ENCODE results near the gene SYNCRIP.
"Not testable (repeated sequence)": the region's sequence is repeated elsewhere in the genome, so short reads cannot be mapped to it uniquely, and the experiment has no call there.

Gene SYNCRIP

GRCh38 chr6:85642774-85643536 is at the start of gene SYNCRIP:
TSS of gene SYNCRIP (minus strand) at chr6:85642886. CDS start at chr6:85641439, 1,447 bp downstream.
- peak; percentile 97 to 98 for DNase-seq

GRCh38 chr6:85691478-85691877 is 48.8 kb upstream of the SYNCRIP start:
- DNase-seq: no peak

DNA sequence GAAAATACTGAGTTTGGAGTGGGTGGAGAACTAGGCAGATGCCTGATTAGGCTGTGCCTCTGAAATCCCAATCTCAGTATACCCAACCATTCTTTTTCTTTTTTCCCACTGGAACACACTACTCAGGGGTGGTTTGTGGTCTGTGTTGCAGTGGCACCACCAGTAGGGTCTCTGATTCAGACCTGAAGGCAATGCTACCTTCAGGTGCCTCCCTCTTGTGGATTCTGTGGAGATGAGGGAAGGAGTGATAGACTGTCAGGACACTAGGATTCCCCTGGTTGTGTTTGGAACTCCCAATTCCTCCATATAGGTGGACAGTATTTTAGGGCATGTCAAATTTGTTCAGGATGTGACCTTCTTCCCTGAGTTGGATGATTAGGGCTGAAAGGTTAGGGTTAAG is 47.4 kb upstream of the SYNCRIP start:
- no peak for DNase-seq

GRCh38 chr6:85685713-85686112 is 43.0 kb upstream of the SYNCRIP start:
- DNase-seq: no peak

GRCh38 chr6:85684809-85685171 is 42.1 kb upstream of the SYNCRIP start:
- no peak for DNase-seq

GRCh38 chr6:85684133-85684808 is 41.6 kb upstream of the SYNCRIP start:
- no peak for DNase-seq

DNA sequence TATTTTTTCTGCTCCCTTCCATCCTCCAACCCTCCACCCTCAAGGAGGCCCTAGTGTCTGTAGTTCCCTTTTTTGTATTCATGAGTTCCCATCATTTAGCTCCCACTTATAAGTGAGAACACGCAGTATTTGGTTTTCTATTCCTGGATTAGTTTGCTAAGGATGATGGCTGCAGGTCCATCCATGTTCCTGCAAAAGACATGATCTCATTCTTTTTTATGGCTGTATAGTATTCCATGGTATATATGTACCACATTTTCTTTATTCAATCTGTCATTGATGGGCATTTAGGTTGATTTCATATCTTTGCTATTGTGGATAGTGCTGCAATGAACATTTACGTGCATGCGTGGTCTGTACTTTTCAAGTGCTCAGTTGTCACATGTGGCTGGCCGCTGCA is 39.2 kb upstream of the SYNCRIP start:
- not testable (repeated sequence) for DNase-seq

DNA sequence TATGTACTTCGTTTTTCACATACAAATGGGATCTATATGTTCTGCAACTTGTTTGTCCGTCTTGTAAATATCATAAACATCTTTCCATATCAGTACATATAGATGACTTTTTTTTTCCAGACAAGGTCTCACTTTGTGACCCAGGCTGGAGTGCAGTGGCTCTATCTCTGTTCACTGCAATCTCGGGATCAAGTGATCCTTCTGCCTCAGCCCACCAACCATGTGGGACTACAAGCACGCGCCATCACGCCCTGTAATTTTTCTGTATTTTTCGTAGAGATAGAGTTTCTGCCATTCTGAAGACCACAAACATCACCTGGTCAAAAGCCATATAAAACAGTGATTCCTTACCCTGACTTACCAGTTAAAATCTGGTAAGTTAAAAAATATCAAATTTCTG is 37.7 kb upstream of the SYNCRIP start:
- no peak for DNase-seq

DNA sequence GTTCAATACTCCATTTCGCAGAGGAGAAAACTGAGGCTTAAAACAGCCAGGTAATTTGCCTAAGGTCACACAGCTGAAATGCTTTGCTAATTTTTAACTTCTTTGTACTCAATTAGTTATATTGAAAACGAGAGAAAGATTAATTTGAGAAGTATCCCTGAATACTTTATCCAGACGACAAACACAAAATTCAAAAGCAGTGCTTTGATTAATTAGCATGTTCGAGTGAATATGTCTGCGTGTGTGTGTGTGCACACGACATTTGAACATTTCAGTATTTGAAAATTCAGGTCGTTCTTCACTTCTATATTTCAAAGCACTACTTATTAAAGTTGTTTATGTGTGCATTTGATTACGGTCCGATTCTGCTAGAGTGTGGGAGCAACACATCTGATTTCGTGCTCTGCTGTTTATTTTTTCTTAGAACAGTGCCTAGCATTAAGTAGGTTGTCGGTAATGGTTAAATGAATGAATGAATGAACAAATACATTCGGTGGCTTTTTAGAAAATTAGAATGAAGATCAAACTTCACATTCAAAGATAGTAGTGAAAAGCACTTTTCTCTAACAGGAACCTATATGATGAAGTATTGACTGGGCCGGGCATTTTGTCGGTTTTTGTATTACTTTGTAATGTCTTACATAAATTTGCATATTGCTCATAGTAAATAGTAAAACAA is 36.9 kb upstream of the SYNCRIP start:
- DNase-seq: no peak

DNA sequence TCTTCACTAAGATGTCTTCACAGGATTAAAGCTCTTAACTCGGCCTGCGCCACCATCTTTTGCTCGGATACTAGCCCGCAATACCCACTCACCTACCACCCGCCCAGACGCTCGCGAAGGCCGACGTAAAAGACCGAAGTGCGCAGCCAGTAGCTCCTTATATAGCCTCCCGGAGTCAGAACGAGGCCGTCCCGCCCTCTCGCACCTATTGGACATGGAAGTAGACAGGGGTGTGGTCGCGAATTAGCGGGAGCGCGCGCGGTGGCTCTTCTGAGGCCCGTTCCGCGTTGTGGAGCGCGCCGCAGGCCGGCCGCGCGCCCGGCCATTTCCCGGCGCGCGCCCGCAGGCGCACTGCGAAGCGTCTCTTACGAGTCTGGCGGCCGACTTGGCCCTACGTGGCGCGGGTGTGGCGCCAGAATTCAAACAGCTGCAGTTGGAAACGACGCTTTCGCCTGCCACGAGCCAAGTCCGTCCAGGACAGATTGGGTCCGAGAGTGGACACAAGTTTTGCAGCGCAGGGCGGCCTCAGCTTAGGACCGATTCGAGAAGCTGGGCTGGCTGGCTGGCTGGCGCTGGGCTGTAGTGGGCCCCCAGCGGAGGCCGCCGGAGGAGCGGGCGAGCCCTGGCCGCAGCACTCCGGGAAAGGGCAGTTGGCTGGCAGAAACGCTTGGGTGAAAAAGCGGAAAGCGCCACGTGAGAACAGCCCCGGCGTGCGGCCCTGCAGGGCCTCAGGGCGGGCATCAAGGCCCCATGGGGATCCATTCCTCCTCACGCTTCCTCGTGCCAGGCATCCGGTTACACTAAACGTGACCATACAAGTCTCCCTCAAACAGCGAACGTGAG is 36.1 kb upstream of the SYNCRIP start:
- peak; percentile 98 for DNase-seq

DNA sequence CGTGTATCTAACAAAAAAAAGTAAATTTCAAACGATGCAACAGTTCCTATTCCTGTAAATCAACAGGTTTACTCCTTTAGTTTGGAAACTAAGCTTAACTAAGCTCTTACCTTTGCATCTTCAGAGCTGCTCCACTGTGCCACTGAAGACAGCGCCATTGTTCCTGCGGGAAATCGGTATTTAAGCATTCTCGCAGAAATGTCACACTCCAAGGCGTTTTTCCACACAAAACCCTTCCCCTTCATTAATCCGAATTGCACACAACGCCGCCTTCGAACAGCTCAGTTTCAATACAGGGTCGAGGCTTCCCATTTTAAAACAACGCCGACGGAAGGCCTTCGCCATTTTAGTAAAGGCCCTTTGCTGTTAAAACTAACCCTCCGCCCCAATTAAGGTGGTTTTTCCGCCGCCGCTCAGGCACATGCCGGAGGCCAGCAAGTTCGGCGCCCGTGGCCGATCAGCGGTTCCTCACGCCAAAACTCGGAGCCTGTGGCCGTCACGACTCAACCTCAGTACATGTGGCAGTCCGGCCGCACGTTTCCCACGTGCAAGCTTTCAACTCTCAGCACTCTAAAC is 35.4 kb upstream of the SYNCRIP start:
- DNase-seq: no peak

DNA sequence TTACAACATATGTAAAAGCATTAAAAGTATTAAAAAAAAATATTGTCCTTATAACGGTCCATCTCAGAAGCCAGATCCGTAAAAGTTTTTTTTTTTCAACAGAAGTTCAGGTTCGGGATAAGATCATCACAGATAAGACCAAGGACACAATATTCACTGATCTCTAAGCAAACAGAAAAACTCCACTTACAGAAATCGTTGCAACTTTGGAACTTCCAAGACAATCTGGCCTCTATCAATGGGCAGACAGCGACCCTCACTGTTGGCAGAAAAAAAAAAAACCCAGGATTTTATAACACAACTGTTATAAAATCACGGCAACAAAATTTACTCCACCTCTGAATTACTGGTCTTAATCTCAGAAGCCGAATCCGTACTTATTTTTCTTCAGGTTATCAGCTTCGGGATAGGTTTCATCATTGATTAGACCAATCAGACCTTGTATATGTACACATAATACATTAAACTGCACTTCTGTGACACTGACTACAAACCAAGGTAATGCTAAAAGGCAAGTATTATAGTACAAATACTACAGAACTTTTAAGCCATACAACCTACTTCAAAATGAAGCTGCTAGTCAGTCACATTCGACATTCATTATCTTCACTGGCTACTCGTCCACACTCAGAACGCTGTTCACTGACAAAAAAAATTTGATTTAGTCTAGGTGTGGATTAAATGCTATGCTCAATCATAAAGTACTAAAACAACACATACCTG is 34.7 kb upstream of the SYNCRIP start:
- no peak for DNase-seq

- DNase-seq: no peak
Measured at GRCh38 chr6:85676086-85676729, 33.5 kb upstream of the SYNCRIP start.

DNA sequence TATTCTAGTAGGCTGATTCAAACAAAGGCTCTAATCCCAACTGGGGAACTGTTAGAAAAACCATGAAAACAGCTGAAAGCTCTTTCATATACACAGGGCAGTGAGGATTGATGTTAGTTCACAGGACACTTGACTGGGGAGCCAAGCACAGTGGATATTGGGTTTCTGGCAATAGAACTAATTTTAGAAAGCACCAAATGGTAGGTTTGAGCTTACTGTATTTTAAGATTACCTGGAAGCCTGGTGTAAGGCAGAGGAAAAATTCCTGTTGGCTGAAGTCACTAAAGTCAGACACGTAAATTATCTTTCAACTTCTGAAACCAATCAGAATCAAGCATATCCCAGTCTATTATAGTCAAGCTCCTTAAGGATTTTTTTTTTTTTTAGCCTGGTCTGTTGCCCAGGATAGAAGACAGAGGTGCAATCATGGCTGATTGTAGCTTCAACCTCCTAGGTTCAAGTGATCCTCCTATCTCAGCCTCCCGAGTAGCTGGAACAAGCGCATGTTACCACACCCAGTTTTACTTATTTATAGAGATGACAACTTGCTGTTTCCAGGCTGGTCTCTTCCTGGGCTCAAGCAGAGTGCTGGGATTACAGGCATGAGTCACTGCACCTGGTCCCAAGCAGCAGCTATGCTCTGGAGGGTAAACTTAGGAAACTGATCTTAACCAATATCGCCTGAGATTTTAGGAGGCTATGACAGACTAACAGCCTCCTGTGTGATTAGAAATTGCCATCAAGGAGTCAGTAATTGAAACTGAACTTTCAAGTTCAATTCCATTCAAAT is 32.5 kb upstream of the SYNCRIP start:
- DNase-seq: no peak

DNA sequence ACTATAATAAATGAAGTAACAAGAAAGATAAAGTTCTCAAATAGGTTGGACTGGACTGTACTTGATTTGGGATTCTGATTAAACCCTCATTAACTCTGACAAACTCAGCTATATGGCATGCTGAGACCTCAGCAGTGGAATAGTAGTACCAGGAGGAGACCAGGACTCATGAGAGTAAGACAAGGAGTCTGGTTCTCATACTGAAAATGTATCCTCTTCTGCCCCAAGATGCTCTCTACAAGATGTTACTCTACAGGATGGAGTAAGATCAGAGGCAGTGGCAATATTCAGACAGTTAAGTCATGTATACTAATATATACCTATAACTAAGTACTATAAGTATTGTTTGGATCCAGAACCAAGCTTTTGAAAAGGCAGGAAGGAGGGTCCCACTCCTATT is 31.9 kb upstream of the SYNCRIP start:
- DNase-seq: no peak

GRCh38 chr6:85673198-85674139 is 30.8 kb upstream of the SYNCRIP start:
- DNase-seq: no peak

DNA sequence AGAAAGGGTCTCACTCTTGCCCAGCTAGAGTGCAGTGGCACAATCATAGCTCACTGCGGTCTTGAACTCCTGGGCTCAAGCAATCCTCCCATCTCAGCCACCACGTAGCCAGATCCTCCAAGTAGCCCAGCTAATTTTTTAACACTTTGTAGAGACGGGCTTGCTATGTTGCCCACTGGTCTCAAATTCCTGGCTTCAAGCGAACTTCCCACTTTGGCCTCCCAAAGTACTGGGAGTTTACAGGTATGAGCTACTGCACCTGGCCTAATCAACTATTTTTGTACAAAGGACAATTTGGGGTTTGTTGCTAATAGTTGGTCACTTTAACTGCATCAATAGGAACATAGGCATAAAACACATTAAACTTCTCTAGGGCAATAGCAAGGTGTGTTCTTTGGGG is 29.9 kb upstream of the SYNCRIP start:
- no peak for DNase-seq

DNA sequence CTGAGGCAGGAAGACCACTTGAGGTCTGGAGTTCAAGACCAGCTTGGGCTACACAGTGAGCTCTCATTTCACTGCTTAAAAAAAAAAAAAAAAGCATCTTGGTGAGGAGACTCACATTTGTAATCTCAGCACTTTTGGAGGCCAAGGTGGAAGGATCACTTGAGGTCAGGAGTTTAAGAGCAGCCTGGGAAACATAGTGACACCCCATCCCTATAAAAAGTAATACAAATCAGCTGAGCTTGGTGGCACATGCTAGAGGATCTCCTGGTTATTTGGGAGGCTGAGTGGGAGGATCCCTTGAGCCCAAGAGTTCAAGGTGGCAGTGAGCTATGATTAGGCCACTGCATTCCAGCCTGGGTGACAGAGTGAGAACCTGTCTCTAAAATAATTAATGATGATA is 29.4 kb upstream of the SYNCRIP start:
- no peak for DNase-seq

- DNase-seq: no peak
Measured at GRCh38 chr6:85670573-85670972, 27.9 kb upstream of the SYNCRIP start.

All from activated CD4-positive, alpha-beta T cell treated with anti-CD3 and anti-CD28 coated beads, Interleukin-2, amount 50 U/mL, for 4 hours (primary cell).